H1 (cell line): Measurements from ENCODE around the gene SSNA1. TPM values are rescaled to one million over a fixed set of nuclear protein-coding genes. Genes with fewer than 3 reads are reported as not detected.

Experiments
- CTCF ChIA-PET: fragments of 300-600 bp; sonication (Branson Sonifier 250); formaldehyde crosslinking; loops from one replicate; lab custom pipeline; 2021; ENCODE audit not compliant: partially characterized antibody; lab: Charles Lee
- POLR2A ChIA-PET: fragments of 300-600 bp; sonication (Branson Sonifier 250); formaldehyde crosslinking; loops from one replicate; lab custom pipeline; 2021; ENCODE audit warnings: inconsistent platforms; ENCODE audit not compliant: partially characterized antibody; lab: Charles Lee
- DNase-seq, 2 experiments: peaks; one replicate each; pipeline versions ENCODE4 v3.0.0 to v3.0.0-alpha.2; 2010 to 2022; ENCODE audit warnings: low spot score in 2 of 2, low read depth in 1 of 2, mixed read lengths in 1 of 2
- FAIRE-seq: peaks from 2 replicates; lab custom pipeline; 2011; peaks lifted over from hg19 to GRCh38; lab: Jason Lieb, UNC
- H2AFZ ChIP-seq: 2 replicates; pipeline ENCODE4 v1.8.1; 2012; ENCODE audit warnings: low read length, inconsistent platforms
- H2AK5ac ChIP-seq: 2 replicates; pipeline ENCODE4 v1.6.1; 2013; ENCODE audit warnings: low read depth, low read length
- H2BK120ac ChIP-seq: replicated peaks from 2 replicates; pipeline ENCODE3; 2013; ENCODE audit warnings: low read depth, low read length, inconsistent platforms
- H2BK12ac ChIP-seq: 2 replicates; pipeline ENCODE4 v1.6.1; 2013; ENCODE audit warnings: low read depth, low read length
- H2BK15ac ChIP-seq: 2 replicates; pipeline ENCODE4 v1.6.1; 2013; ENCODE audit warnings: low read length
- H2BK20ac ChIP-seq: 2 replicates; pipeline ENCODE4 v1.6.1; 2013; ENCODE audit warnings: low read length
- H2BK5ac ChIP-seq: 2 replicates; pipeline ENCODE4 v1.6.1; 2013; ENCODE audit warnings: low read depth, low read length
- H3K14ac ChIP-seq: 2 replicates; pipeline ENCODE4 v1.6.1; 2013; ENCODE audit warnings: inconsistent platforms; ENCODE audit not compliant: insufficient read length
- H3K18ac ChIP-seq: 2 replicates; pipeline ENCODE4 v1.6.1; 2013; ENCODE audit warnings: low read length; ENCODE audit errors: extremely low read depth
- H3K23ac ChIP-seq: 2 replicates; pipeline ENCODE4 v1.6.1; 2013; ENCODE audit warnings: inconsistent platforms; ENCODE audit not compliant: insufficient read length
- H3K23me2 ChIP-seq: 2 replicates; pipeline ENCODE4 v1.6.1; 2013; ENCODE audit warnings: low read depth, low read length
- H3K27ac ChIP-seq: 2 replicates; pipeline ENCODE4 v1.6.1; 2011; ENCODE audit warnings: low read depth, low read length, inconsistent platforms
- H3K27me3 ChIP-seq, 4 experiments: replicated peaks in 1 of 4; 1 replicate in 1 of 4; 2 replicates in 3 of 4; pipeline versions ENCODE4 v1.6.1 to v1.8.1; 2011 to 2013; ENCODE audit warnings: low read length in 3 of 4, mild to moderate bottlenecking in 3 of 4, inconsistent platforms in 2 of 4, mixed read lengths in 2 of 4, moderate library complexity in 1 of 4; ENCODE audit not compliant: control insufficient read depth in 3 of 4, insufficient read depth in 3 of 4; ENCODE audit errors: extremely low read depth in 1 of 4
- H3K36me3 ChIP-seq, 4 experiments: 2 replicates each; pipeline versions ENCODE4 v1.6.1 to v1.8.1; 2011 to 2013; ENCODE audit warnings: mild to moderate bottlenecking in 4 of 4, low read length in 3 of 4, moderate library complexity in 2 of 4, control low read depth in 1 of 4, inconsistent platforms in 1 of 4; ENCODE audit not compliant: insufficient read depth in 4 of 4, control insufficient read depth in 2 of 4
- H3K4ac ChIP-seq: replicated peaks from 2 replicates; pipeline ENCODE3; 2013; ENCODE audit warnings: low read length, low read depth, mixed read lengths, inconsistent platforms; ENCODE audit not compliant: insufficient read length
- H3K4me1 ChIP-seq, 4 experiments: replicated peaks in 1 of 4; 1 replicate in 1 of 4; 2 replicates in 3 of 4; pipeline versions ENCODE4 v1.6.1 to v1.8.1; 2011 to 2013; ENCODE audit warnings: low read length in 3 of 4, inconsistent platforms in 2 of 4, mixed read lengths in 1 of 4; ENCODE audit not compliant: insufficient read depth in 4 of 4, control insufficient read depth in 3 of 4
- H3K4me2 ChIP-seq, 2 experiments: 2 replicates each; pipeline versions ENCODE4 v1.6.1 to v1.8.1; 2011 to 2013; ENCODE audit warnings: low read depth in 2 of 2, low read length in 2 of 2, control low read depth in 1 of 2, inconsistent platforms in 1 of 2, mild to moderate bottlenecking in 1 of 2; ENCODE audit not compliant: insufficient read depth in 1 of 2
- H3K4me3 ChIP-seq, 4 experiments: fragments of 200-600, 300-600 bp in 1 of 4; sonication (generic), shearing (Covaris generic), sonication (Bioruptor Twin) in 1 of 4; 2 replicates each; pipeline versions ENCODE4 v1.5.1 to v1.8.1; 2011 to 2016; ENCODE audit warnings: low read length in 4 of 4, low read depth in 3 of 4, control low read depth in 2 of 4, inconsistent platforms in 2 of 4, mild to moderate bottlenecking in 2 of 4, mixed read lengths in 1 of 4, moderate library complexity in 1 of 4; ENCODE audit not compliant: insufficient read depth in 2 of 4; ENCODE audit errors: extremely low read depth in 1 of 4
- H3K56ac ChIP-seq: replicated peaks from 2 replicates; pipeline ENCODE3; 2013; ENCODE audit warnings: low read depth, mild to moderate bottlenecking, mixed read lengths, low read length, inconsistent platforms; ENCODE audit not compliant: insufficient read length
- H3K79me1 ChIP-seq: 2 replicates; pipeline ENCODE4 v1.6.1; 2013; ENCODE audit warnings: low read depth, low read length, control low read depth
- H3K79me2 ChIP-seq, 2 experiments: 2 replicates each; pipeline versions ENCODE4 v1.6.1 to v1.8.1; 2012 to 2013; ENCODE audit warnings: low read length in 2 of 2, mild to moderate bottlenecking in 2 of 2, inconsistent platforms in 1 of 2; ENCODE audit not compliant: insufficient read depth in 2 of 2, control insufficient read depth in 1 of 2
- H3K9ac ChIP-seq, 4 experiments: replicated peaks in 1 of 4; 1 replicate in 1 of 4; 2 replicates in 3 of 4; pipeline versions ENCODE4 v1.6.1 to v1.8.1; 2011 to 2013; ENCODE audit warnings: low read depth in 3 of 4, low read length in 3 of 4, control low read depth in 2 of 4, mild to moderate bottlenecking in 2 of 4, moderate library complexity in 2 of 4, inconsistent platforms in 1 of 4; ENCODE audit errors: extremely low read depth in 1 of 4
- H3K9me3 ChIP-seq, 2 experiments: 2 replicates each; pipeline versions ENCODE4 v1.6.1 to v1.8.1; 2012 to 2013; ENCODE audit warnings: mild to moderate bottlenecking in 2 of 2, moderate library complexity in 2 of 2, control low read depth in 1 of 2, inconsistent platforms in 1 of 2, low read depth in 1 of 2, low read length in 1 of 2, mixed read lengths in 1 of 2; ENCODE audit not compliant: insufficient read depth in 2 of 2
- H4K20me1 ChIP-seq, 2 experiments: replicated peaks in 1 of 2; 2 replicates each; pipeline versions ENCODE3 to v1.8.1; 2011 to 2013; ENCODE audit warnings: inconsistent platforms in 2 of 2, low read length in 2 of 2, mild to moderate bottlenecking in 1 of 2; ENCODE audit not compliant: insufficient read depth in 2 of 2, control insufficient read depth in 1 of 2
- H4K5ac ChIP-seq: 2 replicates; pipeline ENCODE4 v1.6.1; 2013; ENCODE audit warnings: low read length, low read depth, mixed read lengths, inconsistent platforms; ENCODE audit not compliant: insufficient read length
- H4K8ac ChIP-seq: 2 replicates; pipeline ENCODE4 v1.8.0; 2013; ENCODE audit warnings: mild to moderate bottlenecking, moderate library complexity, low read length, inconsistent platforms; ENCODE audit not compliant: insufficient read depth; ENCODE audit errors: extremely low read depth
- H4K91ac ChIP-seq: replicated peaks from 2 replicates; pipeline ENCODE3; 2013; ENCODE audit warnings: low read length, mixed read lengths, inconsistent platforms; ENCODE audit not compliant: insufficient read length
- EGR1 ChIP-seq: IDR thresholded peaks from 2 replicates; pipeline ENCODE4 v1.6.1; 2011; ENCODE audit warnings: low read depth, low read length, borderline replicate concordance
- JUN ChIP-seq: IDR thresholded peaks from 2 replicates; pipeline ENCODE4 v1.6.1; 2011; ENCODE audit warnings: low read depth, mild to moderate bottlenecking, improper control_type of control experiment, low read length
- NANOG ChIP-seq: IDR thresholded peaks from 2 replicates; pipeline ENCODE4 v1.6.1; 2011; ENCODE audit warnings: low read length, low read depth, mild to moderate bottlenecking, inconsistent platforms; ENCODE audit not compliant: insufficient read depth, poor library complexity, severe bottlenecking
- POLR2A ChIP-seq, 2 experiments: IDR thresholded peaks; 1 replicate in 1 of 2; 2 replicates in 1 of 2; pipeline ENCODE4 v1.6.1; 2011; ENCODE audit warnings: low read depth in 2 of 2, low read length in 2 of 2, mild to moderate bottlenecking in 2 of 2; ENCODE audit errors: control extremely low read depth in 1 of 2
- RFX5 ChIP-seq: IDR thresholded peaks from 2 replicates; pipeline ENCODE4 v1.6.1; 2011; ENCODE audit warnings: low read depth, low read length, improper control_type of control experiment, borderline replicate concordance
- RXRA ChIP-seq: IDR thresholded peaks from 2 replicates; pipeline ENCODE4 v1.6.1; 2011; ENCODE audit warnings: low read depth, mild to moderate bottlenecking, low read length, moderate library complexity; ENCODE audit not compliant: insufficient read depth
- TBP ChIP-seq: IDR thresholded peaks from 2 replicates; pipeline ENCODE4 v1.6.1; 2011; ENCODE audit warnings: low read depth, low read length, improper control_type of control experiment
- WGBS, 2 experiments: shearing (Covaris generic) in 1 of 2; methylation state at CpG; one replicate each; pipeline versions ENCODE4 v1.1.6 to v1.1.7; 2013 to 2015; ENCODE audit warnings: low lambda C conversion rate in 2 of 2, mixed read lengths in 2 of 2, inconsistent platforms in 1 of 2, low coverage in 1 of 2, missing lambda C conversion rate in 1 of 2; ENCODE audit not compliant: insufficient replicate concordance in 2 of 2, insufficient coverage in 1 of 2, insufficient read length in 1 of 2; ENCODE audit errors: extremely low coverage in 1 of 2, missing lambda C conversion rate in 1 of 2; 5-methylcytosine and 5-hydroxymethylcytosine counted together
- polyA plus RNA-seq, 7 experiments: library from polyadenylated mRNA; depleted of rRNA in 3 of 7; stranded (reverse) in 5 of 7; unstranded in 2 of 7; fragments of >200 nt in 5 of 7; fragments of 200-250 nt in 2 of 7; gene quantifications; 1 replicate in 5 of 7; 2 replicates in 1 of 7; 4 replicates in 1 of 7; pipeline versions ENCODE4 v1.2.1 to v1.2.3, GENCODE V29; 2011 to 2013; ENCODE audit warnings: missing spikeins in 2 of 7, mixed read lengths in 2 of 7
- total RNA-seq: library from RNA; stranded (reverse); fragmentation: NEBNext Ultra II Directional; extraction: Animal tissue kit (Norgen Biotek cat#: 25700); gene quantifications from 2 replicates; pipeline ENCODE4 v1.2.1, GENCODE V29; 2021
- TF ChIP-seq, protein P1 (sequence below): IDR thresholded peaks from 2 replicates; pipeline ENCODE4 v1.6.1; 2012; ENCODE audit warnings: inconsistent platforms
- TF ChIP-seq, protein P2 (sequence below), 3 experiments: IDR thresholded peaks; 1 replicate in 2 of 3; 2 replicates in 1 of 3; pipeline versions ENCODE4 v1.5.1 to v1.6.1; 2011; ENCODE audit warnings: low read length in 3 of 3, mild to moderate bottlenecking in 3 of 3, inconsistent platforms in 2 of 3, low read depth in 1 of 3, moderate library complexity in 1 of 3; ENCODE audit not compliant: insufficient read depth in 1 of 3; ENCODE audit errors: control extremely low read depth in 1 of 3

Gene SSNA1
- total and polyA plus RNA-seq, 2 of the 8 experiments (the other 6 are each of a cell fraction or from before 2014, with no cell fraction given), result 87.3 to 157 TPM

DNA sequence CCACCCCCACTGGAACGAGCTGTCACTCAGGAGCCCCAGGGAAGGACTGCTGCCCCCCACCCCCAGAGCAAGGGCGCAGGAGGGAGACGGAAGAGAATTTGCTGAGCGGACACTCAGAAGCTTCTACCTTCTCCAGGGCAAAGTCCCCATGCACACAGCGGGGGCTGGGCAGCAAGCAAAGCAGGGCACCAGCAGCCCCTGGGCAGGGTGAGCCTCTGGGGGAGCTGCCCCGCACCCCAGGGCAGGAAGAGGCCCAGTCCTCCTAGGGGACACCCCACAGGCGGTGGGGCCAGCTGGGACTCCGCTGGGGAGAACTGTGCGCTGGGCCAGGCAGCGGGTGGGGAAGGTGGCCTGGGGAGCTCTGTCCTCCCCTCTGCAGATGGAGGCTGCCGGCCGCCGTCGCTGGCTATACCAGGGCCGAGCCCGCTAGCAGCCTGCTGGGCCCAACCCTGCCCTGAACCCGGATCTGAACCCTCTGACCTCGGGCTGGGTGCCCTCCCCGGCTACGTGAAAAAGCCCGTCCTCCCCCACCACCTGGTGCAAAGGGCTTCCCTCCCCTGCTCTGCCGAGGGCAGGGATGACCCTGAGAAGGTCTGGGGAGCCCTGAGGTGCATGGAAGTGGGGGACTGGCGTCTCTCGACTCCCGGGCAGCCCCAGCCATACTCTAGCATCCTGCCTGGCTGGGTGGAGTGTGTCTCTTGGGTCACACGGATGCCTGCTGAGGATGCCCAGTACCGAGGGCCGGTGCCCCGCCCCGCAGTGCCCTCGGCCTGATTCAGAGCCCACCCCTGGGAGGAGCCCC lies 41.6 kb downstream of the SSNA1 start:
- H3K4me3 ChIP-seq, result no peak overlapping the region
- H2BK15ac ChIP-seq, result no peak overlapping the region
- no peak overlapping the region for H2AFZ ChIP-seq
- no peak overlapping the region for H2AK5ac ChIP-seq
- no peak overlapping the region for H2BK120ac ChIP-seq
- H3K27me3 ChIP-seq, result no peaks in the 10 kb centered on the region; a peak in 1 of 7 replicates
- no peaks in the 10 kb centered on the region for H3K79me2 ChIP-seq
- no peak overlapping the region for H4K91ac ChIP-seq
- ChIA-PET CTCF (interaction anchor here (0.6 to 20.2 kb wide), 13 partner anchors 12 to 259 kb away, joined by 3 to 204 read pairs (median 4); partner anchors contain the start of genes ANAPC2, SSNA1 and TOR4A), POLR2A (interaction anchor here (0.7 to 69.9 kb wide), 5 partner anchors 16 to 43 kb away, joined by 3 to 1462 read pairs (median 6); partner anchors contain the start of genes NELFB, STPG3, TOR4A and TPRN)
- no peaks in the 10 kb centered on the region for H3K79me1 ChIP-seq
- H3K4ac ChIP-seq, result no peak overlapping the region
- no peak overlapping the region for H3K18ac ChIP-seq
- no peak overlapping the region for H4K5ac ChIP-seq
- H3K14ac ChIP-seq, result no peak overlapping the region
- H2BK5ac ChIP-seq, result no peak overlapping the region
- H3K4me1 ChIP-seq, result peaks cover 0 to 14% (median 3%) of the 10 kb centered on the region in 4 experiments; a peak in 4 of 7 replicates
- no peaks in the 10 kb centered on the region for H3K9me3 ChIP-seq
- H3K56ac ChIP-seq, result no peak overlapping the region
- DNase-seq, result no peak
- H3K23ac ChIP-seq, result no peak overlapping the region
- FAIRE-seq, result no peak
- WGBS, 2 experiments, result 81% methylated on average over 18 of the region's 31 CpGs; no CpG with 5 or more reads in 1 of the 2 experiments
- H4K20me1 ChIP-seq, result peaks cover 0 to 1% of the 10 kb centered on the region in 2 experiments
- no peak overlapping the region for H3K27ac ChIP-seq
- H3K9ac ChIP-seq, result no peak overlapping the region
- no peak overlapping the region for H4K8ac ChIP-seq
- H3K36me3 ChIP-seq, result no peaks in the 10 kb centered on the region
- no peak overlapping the region for H2BK20ac ChIP-seq
- no peak overlapping the region for H3K4me2 ChIP-seq
- H3K23me2 ChIP-seq, result no peaks in the 10 kb centered on the region; the same call in 1 of the 2 replicates
- H2BK12ac ChIP-seq, result no peak overlapping the region
- TF ChIP-seq RXRA, result no peak
- no peak for TF ChIP-seq EGR1
- TF ChIP-seq JUN, result no peak
- no peak for TF ChIP-seq RFX5
- TF ChIP-seq, protein P1, sequence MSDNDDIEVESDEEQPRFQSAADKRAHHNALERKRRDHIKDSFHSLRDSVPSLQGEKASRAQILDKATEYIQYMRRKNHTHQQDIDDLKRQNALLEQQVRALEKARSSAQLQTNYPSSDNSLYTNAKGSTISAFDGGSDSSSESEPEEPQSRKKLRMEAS, result no peak
- TF ChIP-seq, protein P2, sequence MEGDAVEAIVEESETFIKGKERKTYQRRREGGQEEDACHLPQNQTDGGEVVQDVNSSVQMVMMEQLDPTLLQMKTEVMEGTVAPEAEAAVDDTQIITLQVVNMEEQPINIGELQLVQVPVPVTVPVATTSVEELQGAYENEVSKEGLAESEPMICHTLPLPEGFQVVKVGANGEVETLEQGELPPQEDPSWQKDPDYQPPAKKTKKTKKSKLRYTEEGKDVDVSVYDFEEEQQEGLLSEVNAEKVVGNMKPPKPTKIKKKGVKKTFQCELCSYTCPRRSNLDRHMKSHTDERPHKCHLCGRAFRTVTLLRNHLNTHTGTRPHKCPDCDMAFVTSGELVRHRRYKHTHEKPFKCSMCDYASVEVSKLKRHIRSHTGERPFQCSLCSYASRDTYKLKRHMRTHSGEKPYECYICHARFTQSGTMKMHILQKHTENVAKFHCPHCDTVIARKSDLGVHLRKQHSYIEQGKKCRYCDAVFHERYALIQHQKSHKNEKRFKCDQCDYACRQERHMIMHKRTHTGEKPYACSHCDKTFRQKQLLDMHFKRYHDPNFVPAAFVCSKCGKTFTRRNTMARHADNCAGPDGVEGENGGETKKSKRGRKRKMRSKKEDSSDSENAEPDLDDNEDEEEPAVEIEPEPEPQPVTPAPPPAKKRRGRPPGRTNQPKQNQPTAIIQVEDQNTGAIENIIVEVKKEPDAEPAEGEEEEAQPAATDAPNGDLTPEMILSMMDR (IDR thresholded peaks at IDR 0.05; ENCODE audit: control extremely low read depth in 1 of 3, insufficient read depth in 1 of 3, low read depth in 1 of 3, low read length in 3 of 3), result no peak
- TF ChIP-seq POLR2A (IDR thresholded peaks at IDR 0.05; ENCODE audit: control extremely low read depth in 1 of 2, low read depth in 2 of 2, low read length in 2 of 2), result no peak
- TF ChIP-seq NANOG, result no peak
- no peak for TF ChIP-seq TBP
